GM19468 (cell line): ENCODE results near the gene TMED6.
"Not testable (repeated sequence)": the region's sequence is repeated elsewhere in the genome, so short reads cannot be mapped to it uniquely, and the experiment has no call there.

ENCODE experiments used
- ATAC-seq: cut with Tn5 transposase; IDR thresholded peaks from one replicate; pipeline ENCODE4 v1.9.1; 2021; ENCODE audit warnings: mild to moderate bottlenecking, moderate library complexity, moderate number of reproducible peaks; ENCODE audit not compliant: unreplicated experiment; ENCODE audit errors: extremely low read depth

The TMED6 gene

DNA sequence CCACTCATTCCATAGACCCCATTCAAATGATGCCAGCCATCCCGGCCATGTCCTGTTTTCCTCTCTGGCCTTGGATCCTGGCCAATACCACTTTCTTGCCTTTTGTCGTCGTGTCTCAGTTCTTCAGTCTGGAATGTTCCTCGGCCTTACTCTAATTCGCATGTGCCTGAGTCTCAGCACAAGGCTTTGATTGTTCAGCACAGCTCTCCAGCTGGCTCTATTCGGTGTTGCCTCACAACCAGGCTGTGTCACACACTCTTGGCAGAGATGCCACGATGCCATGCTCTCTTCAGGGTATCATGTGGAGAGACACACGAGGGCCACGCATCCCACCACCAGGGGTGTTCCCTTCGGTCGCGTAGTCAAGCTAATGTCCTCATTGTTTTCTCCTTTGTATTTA is 42.3 kb downstream of the TMED6 start:
- no peak for ATAC-seq

- ATAC-seq: no peak
Observed at GRCh38 chr16:69307856-69308255, 43.7 kb downstream of the TMED6 start.

GRCh38 chr16:69307091-69307490 is 44.5 kb downstream of the TMED6 start:
- no peak for ATAC-seq

- no peak for ATAC-seq
Observed at GRCh38 chr16:69306031-69306430, 45.6 kb downstream of the TMED6 start.

DNA sequence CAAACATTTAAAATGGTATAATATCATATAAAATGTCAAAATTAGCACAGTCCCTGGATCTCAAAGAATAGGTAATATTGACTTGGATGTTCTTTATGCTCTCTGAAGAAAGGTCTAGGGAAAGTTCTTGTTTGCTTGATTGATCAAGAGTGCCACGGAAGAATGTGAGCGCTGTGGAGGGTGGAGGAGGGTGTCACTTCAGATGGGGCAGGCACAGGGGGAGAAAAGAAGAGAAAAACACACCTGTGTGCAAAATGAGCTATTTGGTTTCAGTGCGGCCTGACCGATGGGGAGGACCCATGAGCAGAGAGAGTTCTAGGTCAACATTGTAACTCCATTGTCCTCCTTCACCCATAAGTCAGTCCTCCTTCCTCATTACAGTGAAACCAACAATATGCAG is 49.3 kb downstream of the TMED6 start:
- ATAC-seq: no peak

DNA sequence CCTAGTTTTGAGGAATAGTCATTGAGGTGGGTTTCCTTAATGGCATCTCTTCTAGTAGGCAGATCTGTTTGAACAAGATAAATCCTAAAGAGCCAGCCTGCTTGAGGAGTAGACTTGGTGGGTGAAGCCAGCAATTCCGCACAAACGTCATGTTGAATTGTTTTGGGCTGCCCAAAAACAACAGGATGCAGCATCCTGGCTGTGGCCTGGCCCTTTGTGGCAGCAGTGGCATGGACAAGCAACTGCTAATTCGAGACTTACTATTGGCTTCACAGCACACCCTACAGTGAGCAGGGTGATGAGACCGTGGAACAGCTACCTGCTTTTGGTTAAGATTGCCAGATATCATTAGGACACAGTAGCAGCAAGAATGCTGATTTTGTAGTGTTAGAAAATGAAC is 49.7 kb downstream of the TMED6 start:
- no peak for ATAC-seq

DNA sequence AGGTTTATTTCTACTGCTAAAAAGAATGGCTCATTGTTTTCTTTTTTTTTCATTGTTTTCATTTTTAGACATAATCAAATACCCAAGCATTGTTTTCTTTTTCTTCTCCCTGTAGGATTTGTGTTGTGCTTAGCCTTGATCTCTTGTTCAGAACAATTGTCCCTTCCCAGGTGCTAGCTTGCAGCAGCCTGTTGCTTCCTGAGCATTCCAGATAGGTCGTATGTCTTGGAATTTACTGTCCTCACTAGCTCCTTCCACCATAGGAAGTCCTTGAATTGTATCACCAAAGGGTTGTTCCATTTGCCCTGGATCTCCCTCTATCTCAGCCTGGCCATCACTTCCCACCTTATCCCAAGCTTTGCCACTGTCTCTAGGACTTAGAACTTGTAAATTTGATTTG is 50.4 kb downstream of the TMED6 start:
- no peak for ATAC-seq

DNA sequence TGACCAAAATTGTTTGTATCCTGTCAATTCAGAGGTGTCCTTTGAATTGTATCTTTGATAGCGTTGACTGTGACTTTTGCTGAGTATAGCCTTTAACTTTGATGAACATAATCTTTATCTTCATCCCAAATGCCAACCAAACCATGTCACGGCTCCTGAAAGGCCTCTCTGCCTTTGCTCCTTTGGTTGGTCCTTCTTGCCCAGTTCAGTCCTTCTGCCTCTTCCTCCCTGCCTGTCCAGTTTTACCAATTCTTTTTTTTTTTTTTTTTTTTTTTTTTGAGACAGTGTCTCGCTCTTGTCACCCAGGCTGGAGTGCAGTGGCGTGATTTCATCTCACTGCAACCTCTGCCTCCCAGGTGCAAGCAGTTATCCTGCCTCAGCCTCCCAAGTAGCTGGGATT is 53.3 kb downstream of the TMED6 start:
- no peak for ATAC-seq

DNA sequence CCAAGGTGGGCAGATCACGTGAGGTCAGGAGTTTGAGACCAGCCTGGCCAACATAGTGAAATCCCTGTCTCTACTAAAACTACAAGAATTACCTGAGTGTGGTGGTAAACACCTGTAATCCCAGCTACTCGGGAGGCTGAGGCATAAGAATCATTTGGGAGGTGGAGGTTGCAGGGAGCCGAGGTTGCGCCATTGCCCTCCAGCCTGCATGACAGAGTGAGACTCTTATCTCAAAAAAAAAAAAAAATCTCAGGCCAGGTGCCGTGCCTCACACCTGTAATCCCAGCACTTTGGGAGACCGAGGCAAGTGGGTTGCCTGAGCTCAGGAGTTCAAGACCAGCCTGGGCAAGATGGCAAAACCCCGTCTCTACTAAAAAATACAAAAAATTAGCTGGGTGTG is 54.8 kb downstream of the TMED6 start:
- ATAC-seq: not testable (repeated sequence)

GRCh38 chr16:69294051-69294450 is 57.5 kb downstream of the TMED6 start:
- no peak for ATAC-seq

GRCh38 chr16:69293401-69293800 is 58.2 kb downstream of the TMED6 start:
- ATAC-seq: no peak
